Measurements from ENCODE around the gene SHROOM2.

Gene SHROOM2

GRCh38 chrX:9866633-9867032 lies 80.4 kb downstream of the SHROOM2 start (continued):
- no peak for TF ChIP-seq ESRRG (CRISPR knock-in tag; IDR thresholded peaks at IDR 0.05)

GRCh38 chrX:9867226-9867625 lies 81.0 kb downstream of the SHROOM2 start:
- TF ChIP-seq TSHZ2 (CRISPR knock-in tag; IDR thresholded peaks at IDR 0.05) (no peak), PATZ1 (CRISPR knock-in tag; IDR thresholded peaks at IDR 0.05; ENCODE audit: borderline replicate concordance) (no peak), POU6F1 (CRISPR knock-in tag; IDR thresholded peaks at IDR 0.05; ENCODE audit: borderline replicate concordance, low read depth) (no peak), CSDC2 (CRISPR knock-in tag; IDR thresholded peaks at IDR 0.05) (no peak), ZNF70 (CRISPR knock-in tag; IDR thresholded peaks at IDR 0.05) (no peak)
- ATAC-seq: no peak

GRCh38 chrX:9867753-9868152 lies 81.5 kb downstream of the SHROOM2 start:
- no peak for TF ChIP-seq ZNF70 (CRISPR knock-in tag; IDR thresholded peaks at IDR 0.05)
- TF ChIP-seq ZFP30 (CRISPR knock-in tag; IDR thresholded peaks at IDR 0.05): no peak
- no peak for TF ChIP-seq POU6F1 (CRISPR knock-in tag; IDR thresholded peaks at IDR 0.05; ENCODE audit: borderline replicate concordance, low read depth)
- TF ChIP-seq BACH2 (CRISPR knock-in tag; IDR thresholded peaks at IDR 0.05; ENCODE audit: borderline replicate concordance): no peak
- no peak for TF ChIP-seq ISL1 (CRISPR knock-in tag; IDR thresholded peaks at IDR 0.05)
- no peak for TF ChIP-seq ZC3H10 (CRISPR knock-in tag; IDR thresholded peaks at IDR 0.05)
- no peak for TF ChIP-seq ZNF565 (CRISPR knock-in tag; conservative IDR thresholded peaks at IDR 0.05; ENCODE audit: low read depth)
- TF ChIP-seq ARNTL (CRISPR knock-in tag; IDR thresholded peaks at IDR 0.05; ENCODE audit: borderline replicate concordance, low read depth): no peak
- TF ChIP-seq RARB (CRISPR knock-in tag; IDR thresholded peaks at IDR 0.05): no peak
- TF ChIP-seq CSDC2 (CRISPR knock-in tag; IDR thresholded peaks at IDR 0.05): no peak
- no peak for TF ChIP-seq ZFP3 (CRISPR knock-in tag; IDR thresholded peaks at IDR 0.05)
- TF ChIP-seq TOX (CRISPR knock-in tag; IDR thresholded peaks at IDR 0.05; ENCODE audit: borderline replicate concordance): no peak
- no peak for ATAC-seq

- TF ChIP-seq RARB (CRISPR knock-in tag; IDR thresholded peaks at IDR 0.05) (no peak), TOX (CRISPR knock-in tag; IDR thresholded peaks at IDR 0.05; ENCODE audit: borderline replicate concordance) (no peak), CSRNP3 (CRISPR knock-in tag; IDR thresholded peaks at IDR 0.05) (no peak), POU6F1 (CRISPR knock-in tag; IDR thresholded peaks at IDR 0.05; ENCODE audit: borderline replicate concordance, low read depth) (no peak), ZNF565 (CRISPR knock-in tag; conservative IDR thresholded peaks at IDR 0.05; ENCODE audit: low read depth) (no peak), BACH2 (CRISPR knock-in tag; IDR thresholded peaks at IDR 0.05; ENCODE audit: borderline replicate concordance) (no peak), OSR1 (CRISPR knock-in tag; IDR thresholded peaks at IDR 0.05) (no peak), ESRRG (CRISPR knock-in tag; IDR thresholded peaks at IDR 0.05) (no peak), GLIS3 (CRISPR knock-in tag; IDR thresholded peaks at IDR 0.05) (no peak), ZNF70 (CRISPR knock-in tag; IDR thresholded peaks at IDR 0.05) (no peak), SNAI2 (CRISPR knock-in tag; IDR thresholded peaks at IDR 0.05) (no peak), TSHZ2 (CRISPR knock-in tag; IDR thresholded peaks at IDR 0.05) (no peak)
Observed at GRCh38 chrX:9871701-9872268, 85.6 kb downstream of the SHROOM2 start.

More at GRCh38 chrX:9871701-9872268, 85.6 kb downstream of the SHROOM2 start:
- ATAC-seq: no peak

All from SK-N-SH treated with all-trans-retinoic acid at 6 μM for 48 hours (cell line).